GM21390 (cell line): ENCODE measurements around the gene TSEN2.

ENCODE experiments used
- ATAC-seq: cut with Tn5 transposase; IDR thresholded peaks from one replicate; pipeline ENCODE4 v1.9.1; 2021; ENCODE audit not compliant: unreplicated experiment

The TSEN2 gene

GRCh38 chr3:12545473-12545791 lies 61.2 kb downstream of the TSEN2 start, which contains the start of gene MKRN2OS:
Gene MKRN2OS (minus strand): TSS chr3:12545499. CDS start chr3:12545464, 35 bp downstream.
- ATAC-seq: no peak

- no peak for ATAC-seq
Measured at GRCh38 chr3:12549971-12550760, 65.9 kb downstream of the TSEN2 start.

GRCh38 chr3:12553921-12554391 lies 69.7 kb downstream of the TSEN2 start:
- no peak for ATAC-seq

- ATAC-seq: no peak
Measured at GRCh38 chr3:12556314-12556689, 72.0 kb downstream of the TSEN2 start.

- peak; percentile 77 for ATAC-seq
Measured at GRCh38 chr3:12556690-12557472, 72.6 kb downstream of the TSEN2 start, which contains the start of gene MKRN2. Gene MKRN2 (plus strand): TSS chr3:12557087. CDS start chr3:12557151, 64 bp downstream.

DNA sequence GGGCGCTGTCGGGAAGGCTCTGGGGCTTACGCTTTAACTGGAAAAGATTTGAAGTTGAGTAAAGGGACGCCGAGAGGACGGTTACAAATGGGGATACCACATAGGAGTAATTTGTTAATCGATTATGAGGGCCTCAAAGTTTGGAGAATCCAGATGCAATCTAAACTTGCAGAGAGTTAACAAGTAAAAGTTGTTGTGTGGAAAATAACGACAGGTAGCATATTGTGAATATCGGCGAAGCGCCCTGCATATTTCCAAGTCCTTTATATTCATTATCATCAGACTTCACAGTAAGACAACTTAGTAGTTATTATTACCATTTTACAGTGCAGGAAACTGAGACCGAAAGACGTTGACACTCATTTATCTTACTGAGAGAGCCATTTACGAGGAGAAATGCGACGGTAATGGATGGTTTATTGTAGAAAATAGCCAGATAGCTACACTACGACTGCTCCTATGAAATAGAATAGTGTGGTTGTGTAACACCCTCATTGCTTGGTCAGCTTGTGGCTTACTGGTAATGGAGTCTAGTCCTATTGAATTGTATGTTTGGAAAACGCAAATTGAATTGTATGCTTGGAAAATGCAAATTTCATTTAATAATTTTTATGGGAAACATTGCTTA lies 73.3 kb downstream of the TSEN2 start:
- ATAC-seq: no peak

DNA sequence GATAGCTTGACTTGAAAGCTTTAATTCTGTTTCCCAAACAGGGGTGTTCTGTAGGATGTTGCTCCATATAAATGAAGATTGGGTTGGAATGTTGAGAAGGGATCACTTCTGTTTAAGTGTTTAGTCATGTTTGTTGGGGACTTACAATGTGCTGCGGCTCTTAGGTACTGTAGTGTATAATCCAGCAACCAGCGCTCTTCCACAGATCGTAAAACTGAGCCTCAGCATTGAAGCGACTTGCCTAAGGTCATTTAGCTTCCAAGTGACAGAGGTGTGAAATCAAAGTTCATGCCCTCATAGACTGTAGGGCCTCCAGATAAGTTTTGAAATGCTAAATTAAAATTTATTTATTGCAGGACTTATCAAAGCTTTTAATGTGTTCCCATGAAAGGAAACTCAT lies 74.4 kb downstream of the TSEN2 start:
- no peak for ATAC-seq

DNA sequence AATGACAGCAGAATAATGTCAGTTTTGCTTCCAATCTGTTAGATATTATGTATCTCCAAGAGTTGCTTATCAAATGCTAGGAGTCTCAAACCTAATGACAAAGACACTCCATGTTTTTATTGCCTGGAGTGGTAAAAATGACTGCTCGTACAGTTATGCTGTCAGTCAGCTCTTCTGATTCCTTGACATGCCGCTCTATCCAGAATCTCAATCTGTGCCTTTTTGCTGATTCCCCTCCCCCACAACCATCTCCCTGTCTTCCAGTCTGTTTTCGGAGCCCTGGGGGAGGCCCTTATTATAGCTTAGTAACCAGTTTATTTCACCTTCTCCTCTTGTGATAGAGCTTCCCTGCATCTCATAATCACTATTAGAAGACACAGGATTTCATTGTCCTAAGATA lies 75.2 kb downstream of the TSEN2 start:
- ATAC-seq: no peak

DNA sequence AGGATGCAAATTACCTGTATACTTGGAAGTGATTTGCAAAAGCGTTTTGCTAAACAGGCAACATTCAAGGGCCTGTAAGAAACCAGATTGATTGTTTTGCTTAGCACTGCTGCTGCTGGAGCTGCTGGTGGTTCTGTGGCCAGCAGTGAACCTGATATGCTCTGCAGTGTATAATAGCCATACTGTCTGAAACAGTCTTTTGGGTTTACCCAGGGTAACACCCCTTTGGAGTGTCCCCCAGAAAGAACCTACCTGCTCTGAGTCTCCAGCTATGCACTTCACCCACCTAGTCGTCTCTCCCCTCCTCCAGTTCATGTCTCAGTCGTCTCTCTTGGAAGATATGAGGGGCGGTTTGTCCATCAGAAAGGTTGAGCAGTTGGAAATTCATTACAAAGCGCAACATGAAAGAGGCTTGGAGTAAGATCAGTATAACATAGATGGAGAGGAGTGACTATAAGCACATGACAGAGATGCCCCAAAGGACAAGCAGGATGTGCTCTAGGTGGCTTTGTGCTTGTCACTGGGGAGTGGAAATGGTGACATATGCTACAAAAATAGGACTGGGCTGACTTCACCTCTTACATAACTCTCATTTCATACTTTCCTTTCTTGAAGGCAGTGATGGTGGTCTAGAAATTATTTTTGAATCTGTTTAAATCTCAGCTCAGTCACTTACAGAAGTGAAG lies 76.4 kb downstream of the TSEN2 start:
- peak; percentile 48 for ATAC-seq

DNA sequence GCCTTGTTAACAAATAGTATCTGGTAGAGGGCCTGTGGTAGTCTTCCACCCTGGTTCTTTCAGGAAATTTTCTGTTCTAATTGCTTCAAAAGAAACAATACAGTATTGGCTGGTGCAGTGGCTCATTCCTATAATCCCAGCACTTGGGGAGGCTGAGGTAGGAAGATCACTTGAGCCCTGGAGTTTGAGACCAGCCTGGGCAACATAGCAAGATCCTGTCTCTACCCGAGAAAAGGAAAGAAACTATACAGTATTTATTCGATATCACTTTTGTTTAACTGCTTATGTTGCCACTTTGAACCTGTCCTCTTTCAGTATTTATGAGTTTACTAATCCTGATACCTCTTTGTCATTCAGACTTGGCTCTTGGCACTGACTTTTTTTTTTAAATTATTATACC lies 77.1 kb downstream of the TSEN2 start:
- no peak for ATAC-seq

DNA sequence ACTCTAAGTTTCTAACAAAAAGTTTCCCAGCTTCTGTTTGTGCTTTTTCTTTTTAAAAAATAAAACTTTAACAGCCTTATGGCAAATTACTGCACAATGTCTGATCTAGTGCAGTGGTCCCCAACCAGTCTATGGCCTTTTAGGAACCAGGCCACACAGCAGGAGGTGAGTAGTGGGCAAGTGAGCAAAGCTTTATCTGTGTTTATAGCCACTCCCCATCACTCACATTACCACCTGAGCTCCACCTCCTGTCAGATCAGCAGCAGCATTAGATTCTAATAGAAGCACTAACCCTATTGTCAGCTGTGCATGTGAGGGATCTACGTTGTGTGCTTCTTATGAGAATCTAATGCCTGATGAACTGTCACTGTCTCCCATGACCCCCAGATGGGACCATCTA lies 78.2 kb downstream of the TSEN2 start:
- no peak for ATAC-seq

DNA sequence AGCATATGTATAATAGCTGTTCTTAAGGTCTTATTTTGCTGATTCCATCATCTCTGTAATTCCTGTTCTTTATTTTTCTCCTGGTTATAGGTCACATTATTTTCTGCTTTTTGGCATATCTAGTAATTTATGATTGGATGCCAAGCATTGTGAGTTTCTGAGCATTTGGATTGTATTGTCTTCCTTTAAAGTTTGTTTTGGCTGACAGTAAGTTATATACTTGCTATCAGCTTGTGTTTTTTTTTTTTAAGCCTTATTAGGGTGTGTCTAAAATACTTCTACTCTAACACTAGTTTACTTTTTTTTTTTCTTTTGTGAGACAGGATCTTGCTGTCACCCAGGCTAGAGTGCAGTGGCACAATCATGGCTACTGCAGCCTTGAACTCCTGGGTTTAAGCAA lies 82.7 kb downstream of the TSEN2 start:
- ATAC-seq: no peak

DNA sequence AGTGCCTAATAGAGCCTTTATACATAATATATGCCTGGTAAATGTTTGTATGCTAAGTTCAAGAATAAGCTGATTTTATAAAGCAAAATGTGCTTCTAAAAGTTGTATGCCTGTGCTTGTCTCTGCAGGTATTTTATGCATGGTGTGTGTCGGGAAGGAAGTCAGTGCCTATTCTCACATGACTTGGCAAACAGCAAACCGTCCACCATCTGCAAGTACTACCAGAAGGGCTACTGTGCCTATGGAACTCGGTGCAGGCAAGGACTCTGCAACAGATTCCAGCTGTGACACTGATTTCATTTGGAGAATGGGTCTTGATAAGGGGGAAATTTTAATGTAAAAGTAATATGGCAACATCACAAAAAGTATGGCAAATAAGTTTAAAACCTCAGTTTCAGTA lies 84.5 kb downstream of the TSEN2 start:
- ATAC-seq: no peak

GRCh38 chr3:12569836-12570235 lies 85.6 kb downstream of the TSEN2 start:
- ATAC-seq: no peak

DNA sequence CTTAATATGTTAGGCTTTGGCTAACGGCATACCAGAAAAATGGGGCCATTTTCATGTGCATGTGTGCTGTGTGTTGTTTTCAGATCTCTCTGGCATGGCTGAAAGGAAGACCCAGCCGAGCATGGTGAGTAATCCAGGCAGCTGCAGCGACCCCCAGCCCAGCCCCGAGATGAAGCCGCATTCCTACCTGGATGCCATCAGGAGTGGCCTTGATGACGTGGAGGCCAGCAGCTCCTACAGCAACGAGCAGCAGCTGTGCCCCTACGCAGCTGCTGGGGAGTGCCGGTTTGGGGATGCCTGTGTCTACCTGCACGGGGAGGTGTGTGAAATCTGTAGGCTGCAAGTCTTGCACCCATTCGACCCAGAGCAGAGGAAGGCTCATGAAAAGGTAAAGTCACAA lies 87.7 kb downstream of the TSEN2 start:
- no peak for ATAC-seq

DNA sequence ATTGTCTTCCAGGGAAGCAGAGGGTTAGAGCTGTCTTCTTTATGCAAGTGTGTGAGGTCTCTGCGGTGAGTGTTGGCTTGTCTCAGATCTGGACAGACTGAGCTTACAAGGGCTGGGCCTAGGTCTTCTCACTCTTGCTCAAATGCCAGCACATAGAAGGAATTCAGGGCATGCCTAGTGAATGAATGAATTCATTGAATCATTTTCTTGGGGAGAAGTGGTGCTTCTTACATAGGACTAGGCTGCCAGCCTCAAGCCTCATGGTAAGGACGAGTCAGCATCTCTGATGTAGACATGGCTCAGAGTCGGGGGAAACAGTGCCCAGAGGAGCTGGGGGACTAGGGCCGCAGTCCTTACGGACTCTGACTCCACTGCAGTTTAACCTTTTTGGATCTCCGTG lies 89.9 kb downstream of the TSEN2 start:
- ATAC-seq: no peak

- ATAC-seq: no peak
Measured at GRCh38 chr3:12574661-12575060, 90.4 kb downstream of the TSEN2 start.

GRCh38 chr3:12577379-12577778 lies 93.1 kb downstream of the TSEN2 start:
- no peak for ATAC-seq

- ATAC-seq: no peak
Measured at GRCh38 chr3:12578742-12579141, 94.5 kb downstream of the TSEN2 start.

- ATAC-seq: no peak
Measured at GRCh38 chr3:12579456-12579855, 95.2 kb downstream of the TSEN2 start.

GRCh38 chr3:12579905-12580304 lies 95.6 kb downstream of the TSEN2 start:
- no peak for ATAC-seq
